Measurements from ENCODE around the gene TRAIP.
"Not testable (repeated sequence)": the region's sequence is repeated elsewhere in the genome, so short reads cannot be mapped to it uniquely, and the experiment has no call there.

Gene TRAIP

GRCh38 chr3:49856181-49857005 is at the start of gene TRAIP:
TSS of gene TRAIP (minus strand) at chr3:49856564. CDS start at chr3:49856453, 111 bp downstream.
- DNase-seq, result peak; percentile 93

GRCh38 chr3:49904448-49904847 is 48.1 kb upstream of the TRAIP start:
- DNase-seq, result not testable (repeated sequence)

- DNase-seq, result peak; percentile 64
These were observed 47.4 kb upstream of the TRAIP start, which contains the start of gene MST1R for GRCh38 chr3:49903451-49904424. TSS of gene MST1R (minus strand) at chr3:49903873. CDS start at chr3:49903609, 264 bp downstream.

GRCh38 chr3:49902511-49903345 is 46.4 kb upstream of the TRAIP start:
- no peak for DNase-seq

- no peak for DNase-seq
These were observed 45.3 kb upstream of the TRAIP start for GRCh38 chr3:49901366-49902339.

- DNase-seq, result no peak
These were observed 44.3 kb upstream of the TRAIP start for GRCh38 chr3:49900491-49901153.

GRCh38 chr3:49899815-49900214 is 43.5 kb upstream of the TRAIP start:
- no peak for DNase-seq

GRCh38 chr3:49898991-49899390 is 42.6 kb upstream of the TRAIP start:
- no peak for DNase-seq

GRCh38 chr3:49896345-49896744 is 40.0 kb upstream of the TRAIP start:
- DNase-seq, result no peak

- no peak for DNase-seq
These were observed 39.4 kb upstream of the TRAIP start for GRCh38 chr3:49895791-49896190.

- no peak for DNase-seq
These were observed 32.9 kb upstream of the TRAIP start for GRCh38 chr3:49889296-49889695.

- DNase-seq, result no peak
These were observed 30.5 kb upstream of the TRAIP start for GRCh38 chr3:49886922-49887265.

- DNase-seq, result no peak
These were observed 27.6 kb upstream of the TRAIP start for GRCh38 chr3:49883998-49884397.

- no peak for DNase-seq
These were observed 25.8 kb upstream of the TRAIP start for GRCh38 chr3:49882166-49882565.

- DNase-seq, result no peak
These were observed 24.4 kb upstream of the TRAIP start for GRCh38 chr3:49880581-49881315.

GRCh38 chr3:49879721-49880120 is 23.4 kb upstream of the TRAIP start:
- no peak for DNase-seq

GRCh38 chr3:49878686-49879085 is 22.3 kb upstream of the TRAIP start:
- no peak for DNase-seq

GRCh38 chr3:49877716-49878115 is 21.4 kb upstream of the TRAIP start:
- no peak for DNase-seq

- DNase-seq, result no peak
These were observed 20.2 kb upstream of the TRAIP start for GRCh38 chr3:49876567-49876966.

- no peak for DNase-seq
These were observed 17.3 kb upstream of the TRAIP start for GRCh38 chr3:49873623-49874022.
